Naive thymus-derived CD8-positive, alpha-beta T cell (primary cell): ENCODE data around the gene POLK. TPM values are rescaled to one million over a fixed set of nuclear protein-coding genes. Genes with fewer than 3 reads are reported as not detected.
"Not testable (repeated sequence)": the region's sequence is repeated elsewhere in the genome, so short reads cannot be mapped to it uniquely, and the experiment has no call there.

Experiments
- ATAC-seq, 2 donors: fragments of 150-1000 bp; cut with Tn5 transposase in 1 of 2; sonication (Bioruptor Pico), chemical (Tn5 transposase) in 1 of 2; 1 replicate in 1 of 2; 2 replicates in 1 of 2; pipeline ENCODE4 v1.10.0; 2021; ENCODE audit warnings: mild to moderate bottlenecking in 2 of 2, moderate library complexity in 2 of 2
- POLR2A ChIA-PET: fragments of 350-600 bp; sonication (Branson Sonifier 250); formaldehyde crosslinking; loops from one replicate; lab custom pipeline; 2021; ENCODE audit warnings: antibody characterized with exemption; lab: Charles Lee
- DNase-seq, 10 donors: peaks; one replicate each; pipeline versions ENCODE4 v3.0.0 to v3.0.0-alpha.2; 2020 to 2022
- H3K27ac Mint-ChIP-seq, 10 donors: one replicate each; pipeline ENCODE4 v1.8.0; 2020 to 2022; ENCODE audit warnings: mild to moderate bottlenecking in 10 of 10, mixed read lengths in 10 of 10, moderate library complexity in 4 of 10, inconsistent platforms in 1 of 10
- H3K27me3 Mint-ChIP-seq, 5 donors: one replicate each; pipeline ENCODE4 v1.8.0; 2021 to 2022; ENCODE audit warnings: mixed read lengths in 5 of 5
- H3K36me3 Mint-ChIP-seq, 3 donors: one replicate each; pipeline ENCODE4 v1.8.0; 2020 to 2022; ENCODE audit warnings: mixed read lengths in 3 of 3, mild to moderate bottlenecking in 2 of 3, inconsistent platforms in 1 of 3
- H3K4me1 Mint-ChIP-seq, 4 donors: one replicate each; pipeline ENCODE4 v1.8.0; 2021 to 2022; ENCODE audit warnings: mixed read lengths in 4 of 4
- H3K4me3 Mint-ChIP-seq, 10 donors: one replicate each; pipeline ENCODE4 v1.8.0; 2020 to 2022; ENCODE audit warnings: mild to moderate bottlenecking in 10 of 10, mixed read lengths in 10 of 10, moderate library complexity in 6 of 10, inconsistent platforms in 1 of 10
- H3K9me3 Mint-ChIP-seq, 9 donors: one replicate each; pipeline ENCODE4 v1.8.0; 2020 to 2022; ENCODE audit warnings: mixed read lengths in 9 of 9, mild to moderate bottlenecking in 3 of 9, inconsistent platforms in 1 of 9, moderate library complexity in 1 of 9
- polyA plus RNA-seq, 3 donors: library from polyadenylated mRNA; unstranded; fragments of 300-500 nt; fragmentation: Illumina TruSeq; gene quantifications; one replicate each; pipeline ENCODE4 v1.2.3, GENCODE V29; 2021
- total RNA-seq, 8 experiments: library from RNA in 2 of 8; stranded (reverse) in 2 of 8; gene quantifications; one replicate each; pipeline ENCODE4 v1.2.3 and lab custom pipeline; 2021 to 2026

The POLK gene
- total and polyA plus RNA-seq, 5 experiments from 2014 or later = 12.4 to 28.2 (median 20.1) TPM

GRCh38 chr5:75558221-75558620 lies 46.5 kb downstream of the POLK start:
- Mint-ChIP-seq H3K4me1 (peaks cover 6 to 19% (median 12%) of the 10 kb centered on the region in 4 donors), H3K27me3 (no peaks in the 10 kb centered on the region), H3K9me3 (peaks cover 0 to 21% (median 4%) of the 10 kb centered on the region in 9 donors), H3K27ac (no peak overlapping the region), H3K4me3 (no peak overlapping the region), H3K36me3 (peaks cover 46 to 79% (median 77%) of the 10 kb centered on the region in 3 donors)
- ATAC-seq (no peak), DNase-seq (no peak)
- POLR2A ChIA-PET = no interaction called here

- DNase-seq = no peak
- Mint-ChIP-seq H3K36me3 (peaks cover 51 to 79% (median 77%) of the 10 kb centered on the region in 3 donors), H3K27me3 (no peaks in the 10 kb centered on the region), H3K9me3 (peaks cover 4 to 30% (median 13%) of the 10 kb centered on the region in 9 donors), H3K4me3 (no peak overlapping the region), H3K4me1 (peaks cover 7 to 25% (median 16%) of the 10 kb centered on the region in 4 donors), H3K27ac (no peak overlapping the region)
- no peak for ATAC-seq
- POLR2A ChIA-PET = interaction anchor here (0.6 kb wide), 1 partner anchor 32 kb away, joined by 4 read pairs; no protein-coding TSS in a partner anchor
These were observed 47.4 kb downstream of the POLK start for GRCh38 chr5:75558981-75559632.

GRCh38 chr5:75560655-75561054 lies 49.0 kb downstream of the POLK start:
- Mint-ChIP-seq H3K9me3 (peaks cover 4 to 39% (median 18%) of the 10 kb centered on the region in 9 donors), H3K36me3 (peaks cover 61 to 81% (median 75%) of the 10 kb centered on the region in 3 donors), H3K4me1 (peaks cover 11 to 38% (median 20%) of the 10 kb centered on the region in 4 donors)
- POLR2A ChIA-PET, H3K4me3 Mint-ChIP-seq, H3K27ac Mint-ChIP-seq, H3K27me3 Mint-ChIP-seq, DNase-seq, ATAC-seq: not testable (repeated sequence)

DNA sequence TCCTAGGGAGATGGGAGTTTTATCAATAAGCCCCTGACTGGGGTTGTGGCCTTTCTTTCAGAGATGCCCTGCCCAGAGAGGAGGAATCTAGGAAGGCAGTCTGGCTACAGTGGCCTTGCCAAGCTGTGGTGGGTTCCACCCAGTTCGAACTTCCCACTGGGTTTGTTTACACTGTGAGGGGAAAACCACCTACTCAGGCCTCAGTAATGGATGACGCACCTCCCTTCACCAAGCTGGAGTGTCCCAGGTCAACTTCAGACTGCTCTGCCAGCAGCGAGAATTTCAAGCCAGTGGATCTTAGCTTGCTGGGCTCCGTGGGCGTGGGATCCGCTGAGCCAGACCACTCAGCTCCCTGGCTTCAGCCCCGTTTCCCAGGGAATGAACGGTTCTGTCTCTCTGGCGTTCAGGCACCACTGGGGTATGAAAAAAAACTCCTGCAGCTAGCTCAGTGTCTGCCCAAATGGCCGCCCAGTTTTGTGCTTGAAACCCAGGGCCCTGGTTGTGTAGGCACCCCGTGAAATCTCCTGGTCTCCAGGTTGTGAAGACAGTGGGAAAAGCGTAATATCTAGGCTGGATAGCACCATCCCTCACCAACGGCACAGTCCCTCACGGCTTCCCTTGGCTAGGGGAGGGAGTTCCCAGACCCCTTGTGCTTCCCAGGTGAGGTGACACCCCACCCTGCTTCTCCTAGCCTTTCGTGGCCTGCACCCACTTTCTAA lies 54.5 kb downstream of the POLK start:
- H3K27me3 Mint-ChIP-seq, ATAC-seq, DNase-seq, POLR2A ChIA-PET: not testable (repeated sequence)
- peaks cover 14 to 47% (median 22%) of the 10 kb centered on the region in 4 donors for H3K4me1 Mint-ChIP-seq
- peak overlapping the region in 2 of 10 donors; percentile 60 to 71 for H3K27ac Mint-ChIP-seq
- H3K4me3 Mint-ChIP-seq = peak overlapping the region in 1 of 10 donors; percentile 70
- peaks cover 35 to 60% (median 49%) of the 10 kb centered on the region in 3 donors for H3K36me3 Mint-ChIP-seq
- peaks cover 4 to 37% (median 18%) of the 10 kb centered on the region in 9 donors for H3K9me3 Mint-ChIP-seq

DNA sequence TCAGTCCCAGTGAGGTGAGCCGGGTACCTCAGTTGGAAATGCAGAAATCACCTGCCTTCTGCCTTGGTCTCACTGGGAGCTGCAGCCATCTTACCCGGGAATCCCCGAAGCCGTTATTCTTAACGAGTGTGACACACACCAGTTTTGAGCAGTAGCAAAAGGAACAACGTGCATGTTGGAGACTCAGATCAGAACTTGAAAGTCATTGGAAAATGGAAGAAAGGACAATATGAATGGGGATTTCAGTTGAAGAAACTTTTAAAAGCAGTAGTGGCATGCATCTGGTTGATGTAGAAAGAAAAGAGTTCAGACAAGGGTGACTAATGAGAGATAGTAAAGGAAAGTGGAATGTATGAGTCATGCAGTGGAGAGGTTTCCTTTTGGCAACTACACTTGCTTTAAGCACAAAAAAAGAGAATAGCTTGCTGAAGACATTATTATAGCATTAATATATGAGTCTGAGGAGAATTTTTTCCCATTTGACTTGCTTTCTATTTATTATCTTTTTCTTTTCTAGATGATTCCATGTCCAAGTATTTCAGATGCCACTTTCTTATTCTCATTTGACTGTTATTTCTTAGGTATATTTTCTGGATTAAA lies 55.1 kb downstream of the POLK start:
- Mint-ChIP-seq H3K27me3 (no peaks in the 10 kb centered on the region), H3K4me3 (peak overlapping the region in 2 of 10 donors; percentile 65 to 70), H3K27ac (peak overlapping the region in 5 of 10 donors; percentile 2 to 71 (median 60)), H3K36me3 (peaks cover 31 to 59% (median 48%) of the 10 kb centered on the region in 3 donors), H3K9me3 (peaks cover 4 to 33% (median 18%) of the 10 kb centered on the region in 9 donors), H3K4me1 (peaks cover 11 to 48% (median 21%) of the 10 kb centered on the region in 4 donors)
- POLR2A ChIA-PET = no interaction called here
- DNase-seq (no peak), ATAC-seq (peak in 1 of 2 donors; percentile 72)

GRCh38 chr5:75567710-75568109 lies 56.0 kb downstream of the POLK start:
- peaks cover 4 to 25% (median 17%) of the 10 kb centered on the region in 9 donors for H3K9me3 Mint-ChIP-seq
- ATAC-seq = no peak
- peak overlapping the region in 2 of 10 donors; percentile 22 to 60 for H3K27ac Mint-ChIP-seq
- peaks cover 26 to 54% (median 46%) of the 10 kb centered on the region in 3 donors for H3K36me3 Mint-ChIP-seq
- no peaks in the 10 kb centered on the region for H3K27me3 Mint-ChIP-seq
- no peak overlapping the region for H3K4me3 Mint-ChIP-seq
- no peak for DNase-seq
- peaks cover 11 to 48% (median 21%) of the 10 kb centered on the region in 4 donors for H3K4me1 Mint-ChIP-seq
- POLR2A ChIA-PET = no interaction called here

- Mint-ChIP-seq H3K4me1 (peaks cover 11 to 48% (median 21%) of the 10 kb centered on the region in 4 donors), H3K36me3 (peaks cover 21 to 54% (median 48%) of the 10 kb centered on the region in 3 donors), H3K9me3 (peaks cover 4 to 20% (median 14%) of the 10 kb centered on the region in 9 donors), H3K4me3 (no peak overlapping the region), H3K27me3 (no peaks in the 10 kb centered on the region), H3K27ac (peak overlapping the region in 1 of 10 donors; percentile 60)
- DNase-seq = no peak
- ATAC-seq = no peak
- POLR2A ChIA-PET = no interaction called here
These were observed 56.5 kb downstream of the POLK start for GRCh38 chr5:75568202-75568601.

DNA sequence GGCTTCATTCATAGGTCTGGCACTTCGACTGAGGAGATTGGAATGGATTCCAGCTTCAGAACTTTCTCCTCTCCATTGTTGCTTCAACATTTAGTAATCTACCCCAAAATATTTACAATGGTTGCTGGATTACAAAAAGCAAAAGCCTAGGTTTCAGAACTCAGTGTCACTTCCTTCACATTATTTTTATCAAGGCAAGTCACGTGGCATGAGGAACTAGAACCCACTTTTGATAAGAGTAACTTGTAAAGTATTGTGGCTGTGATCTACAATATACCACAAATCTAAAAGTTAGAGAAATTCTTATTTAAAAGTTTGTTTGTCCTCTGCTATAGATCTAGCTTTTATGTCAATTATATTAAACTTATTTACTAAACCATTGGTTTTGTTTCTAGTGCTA lies 59.9 kb downstream of the POLK start:
- ATAC-seq = no peak
- peaks cover 3 to 52% (median 28%) of the 10 kb centered on the region in 3 donors for H3K36me3 Mint-ChIP-seq
- POLR2A ChIA-PET = no interaction called here

DNA sequence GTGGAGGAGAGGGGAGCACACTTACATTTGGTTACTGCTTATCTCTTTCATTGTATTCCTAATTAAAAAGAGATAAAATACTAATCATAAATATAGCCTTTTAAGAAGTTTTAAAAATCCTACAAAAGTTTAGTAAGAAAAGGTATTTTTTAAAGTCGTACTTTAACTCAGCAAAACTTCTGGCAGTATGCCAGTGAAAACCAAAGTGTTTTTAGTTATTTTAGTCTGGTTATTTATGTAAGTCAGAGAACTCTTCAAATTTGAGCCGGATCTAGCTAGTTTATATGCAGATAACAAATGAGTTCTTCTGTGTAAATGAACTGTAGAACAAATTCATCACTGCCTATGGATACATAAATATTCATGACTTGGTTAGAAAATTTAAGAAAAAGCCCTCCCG lies 63.1 kb downstream of the POLK start:
- POLR2A ChIA-PET = no interaction called here
- H3K36me3 Mint-ChIP-seq = peaks cover 3 to 59% (median 35%) of the 10 kb centered on the region in 3 donors
- no peaks in the 10 kb centered on the region for H3K9me3 Mint-ChIP-seq
- H3K27me3 Mint-ChIP-seq = no peaks in the 10 kb centered on the region
- no peak for ATAC-seq
- peak overlapping the region in 1 of 10 donors; percentile 46 for H3K27ac Mint-ChIP-seq
- H3K4me3 Mint-ChIP-seq = no peak overlapping the region
- H3K4me1 Mint-ChIP-seq = peaks cover 0 to 14% (median 0%) of the 10 kb centered on the region in 4 donors
- no peak for DNase-seq

More for the DNA sequence above, 59.9 kb downstream of the POLK start:
- no peaks in the 10 kb centered on the region for H3K27me3 Mint-ChIP-seq
- DNase-seq = no peak
- H3K4me3 Mint-ChIP-seq = no peak overlapping the region
- peaks cover 5 to 33% (median 9%) of the 10 kb centered on the region in 4 donors for H3K4me1 Mint-ChIP-seq
- H3K9me3 Mint-ChIP-seq = no peaks in the 10 kb centered on the region
- peak overlapping the region in 1 of 10 donors; percentile 41 for H3K27ac Mint-ChIP-seq

GRCh38 chr5:75578280-75578679 lies 66.6 kb downstream of the POLK start:
- H3K4me1 Mint-ChIP-seq, H3K9me3 Mint-ChIP-seq, H3K27me3 Mint-ChIP-seq, H3K4me3 Mint-ChIP-seq, DNase-seq, H3K27ac Mint-ChIP-seq, POLR2A ChIA-PET, ATAC-seq: not testable (repeated sequence)
- peaks cover 0 to 60% (median 16%) of the 10 kb centered on the region in 3 donors for H3K36me3 Mint-ChIP-seq

DNA sequence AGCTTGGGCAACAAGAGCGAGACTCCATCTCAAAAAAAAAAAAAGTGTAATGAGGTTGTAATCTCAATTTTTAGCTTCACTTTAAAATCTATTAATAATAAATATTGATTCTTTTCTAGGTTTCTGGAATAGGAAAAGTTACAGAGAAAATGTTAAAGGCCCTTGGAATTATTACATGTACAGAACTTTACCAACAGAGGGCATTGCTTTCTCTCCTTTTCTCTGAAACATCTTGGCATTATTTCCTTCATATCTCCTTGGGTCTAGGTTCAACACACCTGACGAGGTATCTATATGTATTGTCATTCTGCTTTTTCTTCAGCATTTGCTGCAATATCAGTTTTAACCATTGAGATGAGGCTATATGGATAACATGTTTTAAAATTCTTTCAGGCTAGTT lies 73.0 kb downstream of the POLK start:
- H3K4me3 Mint-ChIP-seq = no peak overlapping the region
- H3K4me1 Mint-ChIP-seq = peaks cover 0 to 2% (median 0%) of the 10 kb centered on the region in 4 donors
- H3K27ac Mint-ChIP-seq = peak overlapping the region in 1 of 10 donors; percentile 2
- no peak for DNase-seq
- no peak for ATAC-seq
- no peaks in the 10 kb centered on the region for H3K9me3 Mint-ChIP-seq
- POLR2A ChIA-PET = no interaction called here
- H3K27me3 Mint-ChIP-seq = no peaks in the 10 kb centered on the region
- peaks cover 0 to 68% (median 19%) of the 10 kb centered on the region in 3 donors for H3K36me3 Mint-ChIP-seq

DNA sequence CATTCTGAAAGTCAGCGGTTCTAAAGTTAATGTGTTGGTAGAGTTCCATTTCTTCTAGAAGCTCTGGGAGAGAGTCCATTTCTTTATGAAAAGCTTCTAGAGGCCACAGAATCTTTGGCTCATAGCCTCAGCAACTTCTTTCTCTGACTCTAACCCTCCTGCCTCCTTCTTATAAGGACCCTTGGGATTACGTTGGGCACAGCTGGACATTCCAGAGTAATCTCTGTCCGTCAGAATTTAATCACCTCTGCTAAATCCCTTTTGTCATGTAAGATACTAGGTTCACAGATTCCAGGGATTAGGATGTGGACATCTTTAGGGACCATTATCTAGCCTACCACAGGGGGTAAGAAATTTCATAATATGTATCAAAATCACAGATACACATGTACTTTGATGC lies 77.0 kb downstream of the POLK start:
- H3K9me3 Mint-ChIP-seq = no peaks in the 10 kb centered on the region
- H3K4me3 Mint-ChIP-seq = no peak overlapping the region
- no peak overlapping the region for H3K27ac Mint-ChIP-seq
- no peak for ATAC-seq
- H3K27me3 Mint-ChIP-seq = no peaks in the 10 kb centered on the region
- H3K4me1 Mint-ChIP-seq = no peaks in the 10 kb centered on the region
- H3K36me3 Mint-ChIP-seq = peaks cover 0 to 76% (median 29%) of the 10 kb centered on the region in 3 donors
- DNase-seq = no peak
- POLR2A ChIA-PET = no interaction called here
